Endothelial cell of hepatic sinusoid (primary cell): ENCODE measurements around the gene CABP1.

ENCODE experiments used
- in situ Hi-C: cut with HindIII; loops from 2 replicates; pipeline ENCODE4 v1.10.0; 2017; ENCODE audit warnings: low sequenced_read_pairs

CABP1 gene

GRCh38 chr12:120630104-120630892 is 10.1 kb upstream of the CABP1 start:
- in situ Hi-C loops, result no loop called here

- in situ Hi-C loops, result no loop called here
Observed at GRCh38 chr12:120631097-120631496, 9.3 kb upstream of the CABP1 start.

- in situ Hi-C loops, result no loop called here
Observed at GRCh38 chr12:120640861-120641833, 721 bp downstream of the CABP1 start.

GRCh38 chr12:120642121-120642520 is 1.7 kb downstream of the CABP1 start:
- in situ Hi-C loops, result no loop called here

- in situ Hi-C loops, result no loop called here
Observed at GRCh38 chr12:120642826-120643225, 2.4 kb downstream of the CABP1 start.

GRCh38 chr12:120643574-120643973 is 3.1 kb downstream of the CABP1 start:
- in situ Hi-C loops, result no loop called here

GRCh38 chr12:120646044-120646443 is 5.6 kb downstream of the CABP1 start:
- in situ Hi-C loops, result loop anchor here (5.0 kb wide), 3 partner anchors 44 to 81 kb away; partner anchors contain the start of gene ACADS

GRCh38 chr12:120647375-120647755 is 6.9 kb downstream of the CABP1 start:
- in situ Hi-C loops, result loop anchor here (5.0 kb wide), 3 partner anchors 45 to 80 kb away; partner anchors contain the start of gene ACADS

- in situ Hi-C loops, result loop anchor here (5.0 kb wide), 3 partner anchors 47 to 78 kb away; partner anchors contain the start of gene ACADS
Observed at GRCh38 chr12:120649442-120650232, 9.2 kb downstream of the CABP1 start.

GRCh38 chr12:120650233-120650690 is 9.8 kb downstream of the CABP1 start:
- in situ Hi-C loops, result no loop called here

- in situ Hi-C loops, result no loop called here
Observed at GRCh38 chr12:120651821-120652220, 11.4 kb downstream of the CABP1 start.

- in situ Hi-C loops, result no loop called here
Observed at GRCh38 chr12:120652656-120653435, 12.4 kb downstream of the CABP1 start.

GRCh38 chr12:120653611-120654010 is 13.2 kb downstream of the CABP1 start:
- in situ Hi-C loops, result no loop called here

- in situ Hi-C loops, result no loop called here
Observed at GRCh38 chr12:120654656-120655055, 14.2 kb downstream of the CABP1 start.

GRCh38 chr12:120656008-120656407 is 15.6 kb downstream of the CABP1 start:
- in situ Hi-C loops, result no loop called here

- in situ Hi-C loops, result no loop called here
Observed at GRCh38 chr12:120658286-120659150, 18.1 kb downstream of the CABP1 start.

- in situ Hi-C loops, result no loop called here
Observed at GRCh38 chr12:120659151-120659525, 18.7 kb downstream of the CABP1 start.

- in situ Hi-C loops, result no loop called here
Observed at GRCh38 chr12:120661432-120661831, 21.0 kb downstream of the CABP1 start.

- in situ Hi-C loops, result no loop called here
Observed at GRCh38 chr12:120662879-120663278, 22.5 kb downstream of the CABP1 start.
